Measurements from ENCODE around the gene DDX39A. TPM values are rescaled to one million over a fixed set of nuclear protein-coding genes. Genes with fewer than 3 reads are reported as not detected.

The DDX39A gene
- total and polyA plus RNA-seq, 2 of the 8 experiments (the other 6 are each of a cell fraction or from before 2014, with no cell fraction given): 139 TPM

GRCh38 chr19:14460935-14461334, 41.8 kb upstream of the DDX39A start (continued):
- no peak for TF ChIP-seq CREB1 (IDR thresholded peaks at IDR 0.05)
- no peak for TF ChIP-seq EP300 (IDR thresholded peaks at IDR 0.05; ENCODE audit: borderline replicate concordance in 1 of 2, low read depth in 2 of 2, low read length in 2 of 2)
- TF ChIP-seq SP2 (IDR thresholded peaks at IDR 0.05; ENCODE audit: low read length): no peak
- no peak for TF ChIP-seq EGR1 (IDR thresholded peaks at IDR 0.05; ENCODE audit: borderline replicate concordance, low read depth, low read length)
- TF ChIP-seq GABPA (IDR thresholded peaks at IDR 0.05; ENCODE audit: borderline replicate concordance, insufficient read depth, low read length): no peak
- TF ChIP-seq RAD21 (IDR thresholded peaks at IDR 0.05 in 1 of 2, conservative IDR thresholded peaks at IDR 0.05 in 1 of 2; ENCODE audit: low read depth in 2 of 2, low read length in 2 of 2): no peak

Data from H1 (cell line).